BE2C (cell line): ENCODE results near the gene ASB7.

ENCODE experiments used
- DNase-seq: peaks from one replicate; pipeline ENCODE4 v3.0.0-alpha.2; 2020
- H3K27me3 ChIP-seq: fragments of 250-450 bp; sonication (Bioruptor Pico); 2 replicates; pipeline ENCODE4 v1.5.1; 2020; ENCODE audit warnings: mild to moderate bottlenecking
- H3K36me3 ChIP-seq: fragments of 250-450 bp; sonication (Bioruptor Pico); 2 replicates; pipeline ENCODE4 v1.5.1; 2020; ENCODE audit warnings: mild to moderate bottlenecking
- H3K4me1 ChIP-seq: fragments of 250-450 bp; sonication (Bioruptor Pico); 2 replicates; pipeline ENCODE4 v1.5.1; 2020
- H3K4me3 ChIP-seq: 2 replicates; pipeline ENCODE4 v1.5.1; 2011; ENCODE audit warnings: low read depth, low read length
- H3K9me3 ChIP-seq: fragments of 250-450 bp; sonication (Bioruptor Pico); 2 replicates; pipeline ENCODE4 v1.5.1; 2020
- TF ChIP-seq, protein P1 (sequence below): IDR thresholded peaks from 2 replicates; pipeline ENCODE4 v1.5.1; 2012; ENCODE audit warnings: mild to moderate bottlenecking, low read depth, low read length

Gene ASB7

DNA sequence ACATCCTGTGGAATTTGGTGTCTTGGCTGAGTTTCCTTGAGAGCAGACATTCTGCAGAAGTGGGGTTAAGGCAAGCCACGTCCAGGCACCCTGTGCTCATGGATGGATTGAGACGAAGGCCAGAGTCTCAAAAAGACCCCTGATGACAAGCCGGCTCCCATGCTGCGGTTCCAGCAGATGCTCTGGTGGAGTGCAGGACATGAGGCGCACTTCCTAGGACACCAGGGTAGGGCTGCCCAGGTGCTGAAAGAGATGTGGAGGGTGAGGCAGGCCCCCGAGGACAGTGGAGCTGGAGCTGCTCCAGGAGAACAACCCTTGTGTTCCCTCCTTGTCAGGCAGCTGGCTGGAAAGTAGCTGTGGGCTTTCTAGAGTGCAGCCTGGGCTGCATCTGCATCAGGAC lies 81.0 kb downstream of the ASB7 start:
- TF ChIP-seq, protein P1, sequence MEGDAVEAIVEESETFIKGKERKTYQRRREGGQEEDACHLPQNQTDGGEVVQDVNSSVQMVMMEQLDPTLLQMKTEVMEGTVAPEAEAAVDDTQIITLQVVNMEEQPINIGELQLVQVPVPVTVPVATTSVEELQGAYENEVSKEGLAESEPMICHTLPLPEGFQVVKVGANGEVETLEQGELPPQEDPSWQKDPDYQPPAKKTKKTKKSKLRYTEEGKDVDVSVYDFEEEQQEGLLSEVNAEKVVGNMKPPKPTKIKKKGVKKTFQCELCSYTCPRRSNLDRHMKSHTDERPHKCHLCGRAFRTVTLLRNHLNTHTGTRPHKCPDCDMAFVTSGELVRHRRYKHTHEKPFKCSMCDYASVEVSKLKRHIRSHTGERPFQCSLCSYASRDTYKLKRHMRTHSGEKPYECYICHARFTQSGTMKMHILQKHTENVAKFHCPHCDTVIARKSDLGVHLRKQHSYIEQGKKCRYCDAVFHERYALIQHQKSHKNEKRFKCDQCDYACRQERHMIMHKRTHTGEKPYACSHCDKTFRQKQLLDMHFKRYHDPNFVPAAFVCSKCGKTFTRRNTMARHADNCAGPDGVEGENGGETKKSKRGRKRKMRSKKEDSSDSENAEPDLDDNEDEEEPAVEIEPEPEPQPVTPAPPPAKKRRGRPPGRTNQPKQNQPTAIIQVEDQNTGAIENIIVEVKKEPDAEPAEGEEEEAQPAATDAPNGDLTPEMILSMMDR = no peak
- no peaks in the 10 kb centered on the region for H3K36me3 ChIP-seq

DNA sequence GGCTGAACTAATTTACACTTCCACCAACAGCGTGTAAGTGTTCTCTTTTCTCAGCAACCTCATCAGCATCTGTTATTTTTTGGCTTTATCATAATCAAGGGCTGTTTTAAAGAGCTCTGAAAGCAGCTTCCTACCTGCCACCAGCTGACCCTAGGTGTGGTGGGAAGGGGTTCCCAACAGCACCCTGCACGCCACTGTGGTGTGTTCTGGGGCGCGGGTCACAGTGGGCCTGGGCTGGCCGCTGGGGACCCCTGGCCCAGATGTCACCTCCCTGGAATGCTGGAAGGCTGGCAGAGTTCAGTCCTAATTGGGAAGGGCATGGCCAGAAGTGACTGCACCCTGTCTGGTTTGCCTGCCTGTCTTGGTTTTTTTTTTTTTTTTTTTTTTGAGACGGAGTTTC lies 82.2 kb downstream of the ASB7 start:
- TF ChIP-seq, protein P1 = no peak

More for the DNA sequence above, 81.0 kb downstream of the ASB7 start:
- DNase-seq = no peak
- Histone ChIP-seq H3K4me3 (no peak overlapping the region), H3K4me1 (no peaks in the 10 kb centered on the region), H3K9me3 (no peaks in the 10 kb centered on the region; the same call in 1 of the 2 replicates), H3K27me3 (no peaks in the 10 kb centered on the region)

DNA sequence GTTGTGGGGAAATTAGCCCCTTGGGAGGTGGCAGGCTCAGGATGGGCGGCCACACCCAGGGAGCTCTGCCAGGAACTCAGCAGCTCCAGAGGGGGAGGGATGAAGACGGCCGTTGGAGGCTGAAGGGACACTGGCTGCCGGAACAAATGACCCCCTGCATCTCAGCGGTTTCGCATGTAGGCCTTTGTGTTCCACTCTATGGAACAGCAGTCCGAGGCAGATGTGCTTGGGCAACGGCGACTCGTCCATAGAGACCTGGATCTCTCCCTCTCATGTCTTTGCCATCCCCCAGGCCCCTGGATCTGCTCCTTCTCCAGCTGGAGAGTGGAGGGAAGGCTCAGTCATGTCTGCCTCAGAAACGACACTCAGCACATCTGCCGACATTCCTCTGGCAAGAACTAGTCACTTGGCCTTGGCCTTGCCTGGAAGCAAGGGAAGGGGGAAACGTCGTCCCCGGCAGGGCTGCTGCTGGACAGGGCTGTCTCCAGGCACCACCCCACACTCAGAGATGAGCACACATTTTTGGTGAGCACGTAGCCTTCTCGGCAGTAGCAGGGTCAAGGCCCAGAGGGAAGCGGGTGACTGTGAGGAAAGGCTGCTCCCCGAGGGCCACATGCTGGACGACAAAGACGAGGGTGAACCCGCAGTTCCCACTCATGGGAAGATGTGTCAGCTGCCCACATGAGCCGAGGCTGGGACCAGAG lies 83.8 kb downstream of the ASB7 start:
- TF ChIP-seq, protein P1 = no peak
- H3K4me1 ChIP-seq = no peaks in the 10 kb centered on the region
- no peaks in the 10 kb centered on the region for H3K9me3 ChIP-seq
- H3K36me3 ChIP-seq = no peaks in the 10 kb centered on the region
- H3K27me3 ChIP-seq = no peaks in the 10 kb centered on the region
- no peak overlapping the region for H3K4me3 ChIP-seq
- no peak for DNase-seq

More for the DNA sequence above, 82.2 kb downstream of the ASB7 start:
- no peaks in the 10 kb centered on the region for H3K4me1 ChIP-seq
- H3K27me3 ChIP-seq = no peaks in the 10 kb centered on the region
- no peaks in the 10 kb centered on the region for H3K36me3 ChIP-seq
- DNase-seq = no peak
- H3K9me3 ChIP-seq = no peaks in the 10 kb centered on the region; the same call in 1 of the 2 replicates
- H3K4me3 ChIP-seq = no peak overlapping the region

DNA sequence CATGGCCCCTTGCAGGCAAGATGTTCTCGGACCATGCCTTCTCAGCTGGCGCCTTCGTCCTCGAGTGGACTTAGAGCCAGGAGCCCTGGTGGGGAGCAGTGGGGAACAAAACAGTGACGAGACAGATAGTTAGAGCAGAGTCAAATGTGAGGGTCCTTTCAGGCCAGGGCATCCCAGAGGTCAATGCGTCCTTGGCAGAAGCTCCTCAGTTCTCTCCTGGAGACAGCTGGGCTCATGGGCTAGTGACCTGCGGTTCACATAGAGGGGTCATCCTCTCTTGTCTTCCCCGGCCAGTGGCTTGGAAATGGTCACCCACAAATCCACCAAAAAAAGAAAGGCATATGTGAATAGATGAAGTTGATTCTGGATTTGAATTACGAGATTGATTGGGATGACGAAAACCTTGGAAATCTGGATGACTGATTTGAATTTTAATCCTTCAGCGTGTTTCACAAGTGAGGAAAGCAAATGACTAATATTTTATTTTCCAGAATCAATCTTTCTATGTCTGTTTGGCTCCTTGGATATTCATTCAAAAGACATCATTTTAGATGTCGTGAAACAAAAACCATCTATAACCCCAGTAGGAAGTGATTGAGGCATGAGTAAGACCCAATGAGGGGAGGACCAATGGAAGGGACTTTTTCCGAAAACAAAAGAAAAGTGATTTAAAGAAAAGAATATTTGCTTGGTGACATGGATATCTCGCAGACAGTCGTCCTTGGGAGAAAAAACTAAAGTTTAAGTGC lies 84.5 kb downstream of the ASB7 start:
- Histone ChIP-seq H3K27me3 (no peaks in the 10 kb centered on the region), H3K9me3 (no peaks in the 10 kb centered on the region), H3K4me1 (no peaks in the 10 kb centered on the region), H3K4me3 (no peak overlapping the region), H3K36me3 (no peaks in the 10 kb centered on the region)
- no peak for DNase-seq
- TF ChIP-seq, protein P1 = no peak

DNA sequence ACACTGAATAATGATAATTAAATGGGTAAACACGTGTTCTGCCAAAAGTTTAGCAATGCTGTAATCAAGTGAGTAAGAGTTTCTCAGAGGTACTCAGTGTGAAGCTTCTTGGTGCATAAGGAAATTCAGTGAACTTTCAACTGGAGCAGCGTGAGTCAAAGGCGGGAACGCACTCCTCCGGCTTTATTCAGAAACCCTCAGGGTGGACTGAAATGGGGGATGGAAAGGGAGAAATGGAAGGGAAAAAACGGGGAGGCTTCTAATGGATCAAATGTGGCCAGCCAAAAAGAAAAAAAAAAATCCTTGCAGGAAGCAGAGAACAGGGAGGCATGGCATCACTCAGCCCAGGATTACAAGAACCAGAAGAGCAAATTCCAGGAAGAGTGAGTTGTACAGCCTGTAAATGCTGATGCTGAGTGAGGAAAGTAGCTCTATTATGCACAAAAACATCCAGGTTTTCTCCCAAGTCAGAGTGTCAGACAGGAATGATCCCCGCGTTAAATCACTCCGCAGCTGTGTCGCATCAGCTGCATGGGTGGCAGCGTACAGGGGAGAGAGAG lies 85.3 kb downstream of the ASB7 start:
- Histone ChIP-seq H3K36me3 (no peaks in the 10 kb centered on the region), H3K4me3 (no peak overlapping the region), H3K4me1 (no peaks in the 10 kb centered on the region), H3K27me3 (no peaks in the 10 kb centered on the region), H3K9me3 (no peaks in the 10 kb centered on the region)
- no peak for DNase-seq
- TF ChIP-seq, protein P1 = no peak
